MG63 (cell line): ENCODE measurements around the gene MAP2K6. TPM values are rescaled to one million over a fixed set of nuclear protein-coding genes. Genes with fewer than 3 reads are reported as not detected.
A peak's percentile ranks its signal among the peaks of the same experiment; 100 is the strongest.

ENCODE experiments used
- DNase-seq: peaks from one replicate; pipeline ENCODE4 v3.0.0-alpha.2; 2020
- H3K27me3 ChIP-seq: fragments of 250-450 bp; sonication (Bioruptor Pico); 2 replicates; pipeline ENCODE4 v1.5.1; 2020; ENCODE audit warnings: mild to moderate bottlenecking, moderate library complexity
- H3K36me3 ChIP-seq: fragments of 250-450 bp; sonication (Bioruptor Pico); 2 replicates; pipeline ENCODE4 v1.5.1; 2020; ENCODE audit warnings: mild to moderate bottlenecking, moderate library complexity
- H3K4me3 ChIP-seq: fragments of 250-450 bp; sonication (Bioruptor Pico); 2 replicates; pipeline ENCODE4 v1.5.1; 2020; ENCODE audit warnings: mild to moderate bottlenecking, moderate library complexity
- H3K9me3 ChIP-seq: fragments of 250-450 bp; sonication (Bioruptor Pico); 2 replicates; pipeline ENCODE4 v1.5.1; 2020; ENCODE audit warnings: mild to moderate bottlenecking, moderate library complexity
- total RNA-seq: library from RNA; depleted of rRNA; stranded (reverse); fragments of >200 nt; shearing (Covaris generic); gene quantifications from 2 replicates; pipeline ENCODE4 v1.2.3, GENCODE V29; 2014; ENCODE audit warnings: low replicate concordance

The MAP2K6 gene
- total RNA-seq, 1 experiment from 2014 or later, result 1.9 TPM

- Histone ChIP-seq H3K9me3 (no peaks in the 10 kb centered on the region), H3K36me3 (no peaks in the 10 kb centered on the region), H3K4me3 (no peak overlapping the region), H3K27me3 (no peaks in the 10 kb centered on the region)
- no peak for DNase-seq
Observed at GRCh38 chr17:69565447-69565846, 150.9 kb downstream of the MAP2K6 start.

GRCh38 chr17:69567130-69567529 is 152.6 kb downstream of the MAP2K6 start:
- no peak overlapping the region for H3K4me3 ChIP-seq

GRCh38 chr17:69572747-69573146 is 158.2 kb downstream of the MAP2K6 start:
- no peaks in the 10 kb centered on the region for H3K9me3 ChIP-seq
- no peak for DNase-seq
- H3K27me3 ChIP-seq, result no peaks in the 10 kb centered on the region
- no peak overlapping the region for H3K4me3 ChIP-seq
- peaks cover 2% of the 10 kb centered on the region; the same call in 1 of the 2 replicates for H3K36me3 ChIP-seq

More at GRCh38 chr17:69567130-69567529, 152.6 kb downstream of the MAP2K6 start:
- no peaks in the 10 kb centered on the region for H3K9me3 ChIP-seq
- H3K36me3 ChIP-seq, result no peaks in the 10 kb centered on the region
- no peak for DNase-seq
- no peaks in the 10 kb centered on the region for H3K27me3 ChIP-seq

GRCh38 chr17:69573396-69573795 is 158.9 kb downstream of the MAP2K6 start:
- H3K4me3 ChIP-seq, result no peak overlapping the region
- H3K9me3 ChIP-seq, result no peaks in the 10 kb centered on the region
- peaks cover 2% of the 10 kb centered on the region; the same call in 1 of the 2 replicates for H3K36me3 ChIP-seq
- H3K27me3 ChIP-seq, result no peaks in the 10 kb centered on the region
- DNase-seq, result no peak

GRCh38 chr17:69574257-69575197 is 160.0 kb downstream of the MAP2K6 start:
- Histone ChIP-seq H3K4me3 (no peak overlapping the region), H3K36me3 (peaks cover 2% of the 10 kb centered on the region; the same call in 1 of the 2 replicates), H3K27me3 (no peaks in the 10 kb centered on the region), H3K9me3 (no peaks in the 10 kb centered on the region)
- DNase-seq, result peak; percentile 47

- DNase-seq, result peak; percentile 52
- no peaks in the 10 kb centered on the region for H3K9me3 ChIP-seq
Observed at GRCh38 chr17:69575346-69575761, 160.9 kb downstream of the MAP2K6 start.

GRCh38 chr17:69577098-69577497 is 162.6 kb downstream of the MAP2K6 start:
- Histone ChIP-seq H3K36me3 (peaks cover 2% of the 10 kb centered on the region; the same call in 1 of the 2 replicates), H3K27me3 (no peaks in the 10 kb centered on the region), H3K4me3 (no peak overlapping the region), H3K9me3 (no peaks in the 10 kb centered on the region)
- no peak for DNase-seq

More at GRCh38 chr17:69575346-69575761, 160.9 kb downstream of the MAP2K6 start:
- Histone ChIP-seq H3K36me3 (peaks cover 2% of the 10 kb centered on the region; the same call in 1 of the 2 replicates), H3K27me3 (no peaks in the 10 kb centered on the region), H3K4me3 (no peak overlapping the region)

- H3K4me3 ChIP-seq, result no peak overlapping the region
- no peaks in the 10 kb centered on the region for H3K27me3 ChIP-seq
- peaks cover 2% of the 10 kb centered on the region; the same call in 1 of the 2 replicates for H3K36me3 ChIP-seq
- no peak for DNase-seq
- H3K9me3 ChIP-seq, result no peaks in the 10 kb centered on the region
Observed at GRCh38 chr17:69578385-69578936, 164.0 kb downstream of the MAP2K6 start.

- no peak for DNase-seq
- Histone ChIP-seq H3K4me3 (no peak overlapping the region), H3K36me3 (peaks cover 2% of the 10 kb centered on the region; the same call in 1 of the 2 replicates), H3K9me3 (no peaks in the 10 kb centered on the region), H3K27me3 (no peaks in the 10 kb centered on the region)
Observed at GRCh38 chr17:69579961-69580677, 165.6 kb downstream of the MAP2K6 start.

- H3K4me3 ChIP-seq, result peak overlapping the region; percentile 18; the same call in 1 of the 2 replicates
- no peaks in the 10 kb centered on the region for H3K9me3 ChIP-seq
- no peak for DNase-seq
- H3K27me3 ChIP-seq, result no peaks in the 10 kb centered on the region
- H3K36me3 ChIP-seq, result peaks cover 2% of the 10 kb centered on the region; the same call in 1 of the 2 replicates
Observed at GRCh38 chr17:69581061-69581961, 166.8 kb downstream of the MAP2K6 start.

- DNase-seq, result no peak
- Histone ChIP-seq H3K27me3 (no peaks in the 10 kb centered on the region), H3K9me3 (no peaks in the 10 kb centered on the region), H3K36me3 (no peaks in the 10 kb centered on the region), H3K4me3 (no peak overlapping the region)
Observed at GRCh38 chr17:69588316-69588715, 173.8 kb downstream of the MAP2K6 start.

- Histone ChIP-seq H3K9me3 (no peaks in the 10 kb centered on the region), H3K4me3 (no peak overlapping the region), H3K36me3 (no peaks in the 10 kb centered on the region), H3K27me3 (no peaks in the 10 kb centered on the region)
- DNase-seq, result no peak
Observed at GRCh38 chr17:69588827-69589239, 174.3 kb downstream of the MAP2K6 start.

- H3K27me3 ChIP-seq, result no peaks in the 10 kb centered on the region
- H3K36me3 ChIP-seq, result no peaks in the 10 kb centered on the region
- H3K4me3 ChIP-seq, result no peak overlapping the region
- H3K9me3 ChIP-seq, result no peaks in the 10 kb centered on the region
- no peak for DNase-seq
Observed at GRCh38 chr17:69590671-69591070, 176.2 kb downstream of the MAP2K6 start.

- Histone ChIP-seq H3K4me3 (no peak overlapping the region), H3K9me3 (no peaks in the 10 kb centered on the region), H3K36me3 (no peaks in the 10 kb centered on the region), H3K27me3 (no peaks in the 10 kb centered on the region)
- DNase-seq, result no peak
Observed at GRCh38 chr17:69592692-69593350, 178.3 kb downstream of the MAP2K6 start.

- DNase-seq, result no peak
- Histone ChIP-seq H3K27me3 (no peaks in the 10 kb centered on the region), H3K4me3 (no peak overlapping the region), H3K9me3 (no peaks in the 10 kb centered on the region), H3K36me3 (no peaks in the 10 kb centered on the region)
Observed at GRCh38 chr17:69593351-69593715, 178.8 kb downstream of the MAP2K6 start.

- no peak for DNase-seq
- Histone ChIP-seq H3K27me3 (no peaks in the 10 kb centered on the region), H3K4me3 (no peak overlapping the region), H3K9me3 (no peaks in the 10 kb centered on the region), H3K36me3 (no peaks in the 10 kb centered on the region)
Observed at GRCh38 chr17:69593716-69594115, 179.2 kb downstream of the MAP2K6 start.
